Right atrium auricular region (tissue), 2 donors: ENCODE data around the gene CST8. TPM values are rescaled to one million over a fixed set of nuclear protein-coding genes. Genes with fewer than 3 reads are reported as not detected.

Experiments
- DNase-seq: peaks from one replicate; pipeline ENCODE4 v3.0.0-alpha.2; 2019; ENCODE audit warnings: low spot score
- H3K27ac ChIP-seq, 2 donors: fragments of 200-600 bp; sonication (generic); 1 replicate in 1 of 2; 2 replicates in 1 of 2; pipeline ENCODE4 v1.5.1; 2016 to 2019
- H3K27me3 ChIP-seq, 2 donors: fragments of 200-600 bp; sonication (generic); one replicate each; pipeline versions ENCODE4 v1.5.1 to v1.6.0; 2017 to 2019
- H3K36me3 ChIP-seq: fragments of 200-600 bp; sonication (generic); one replicate; pipeline ENCODE4 v1.5.1; 2016
- H3K4me1 ChIP-seq, 2 donors: fragments of 200-600 bp; sonication (generic); one replicate each; pipeline versions ENCODE4 v1.5.1 to v1.6.0; 2017 to 2019
- H3K4me3 ChIP-seq, 2 donors: fragments of 200-600 bp; sonication (generic); 1 replicate in 1 of 2; 2 replicates in 1 of 2; pipeline ENCODE4 v1.5.1; 2017 to 2019; ENCODE audit warnings: mild to moderate bottlenecking in 1 of 2, moderate library complexity in 1 of 2
- H3K9me3 ChIP-seq, 2 donors: fragments of 200-600 bp; sonication (generic); one replicate each; pipeline ENCODE4 v1.5.1; 2019
- total RNA-seq, 2 donors: library from RNA; depleted of rRNA; stranded (reverse); fragments of >200 nt; gene quantifications; one replicate each; pipeline ENCODE4 v1.1.0, GENCODE V29; 2016
- TF ChIP-seq, protein P1 (sequence below), 2 donors: fragments of 200-600 bp; sonication (generic); IDR thresholded peaks; one replicate each; pipeline ENCODE4 v1.5.1; 2019; ENCODE audit warnings: antibody characterized with exemption in 2 of 2

The CST8 gene
- total RNA-seq, 2 donors from 2014 or later, result not detected

DNA sequence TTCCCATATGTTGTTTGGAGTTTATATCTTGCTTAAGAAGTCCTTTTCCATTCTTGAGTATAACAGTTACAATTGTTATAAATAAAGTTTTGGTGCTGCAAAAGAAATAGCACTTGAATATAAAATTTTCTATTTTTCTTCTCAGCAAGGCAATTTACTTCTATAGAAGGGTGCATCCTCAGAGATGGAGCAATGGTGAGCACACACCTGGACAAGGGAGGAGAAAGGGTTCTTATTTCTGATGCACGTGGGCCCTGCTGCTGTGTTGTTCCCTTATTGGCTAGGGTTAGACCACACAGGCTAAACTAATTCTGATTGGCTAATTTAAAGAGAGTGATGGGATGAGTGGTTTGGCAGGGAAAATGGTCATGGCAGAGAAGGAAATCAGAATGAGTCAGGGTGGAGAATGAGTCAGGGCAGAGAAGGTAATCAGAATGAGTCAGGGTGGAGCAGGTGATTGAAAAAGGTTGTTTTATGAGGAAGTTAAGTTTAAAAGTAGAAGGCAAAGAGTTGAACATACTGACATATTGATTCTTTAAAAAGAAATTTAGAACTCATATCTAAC, 38.0 kb downstream of the CST8 start:
- Histone ChIP-seq H3K4me3 (no peak overlapping the region), H3K4me1 (no peaks in the 10 kb centered on the region), H3K36me3 (no peaks in the 10 kb centered on the region), H3K27me3 (no peaks in the 10 kb centered on the region), H3K9me3 (no peaks in the 10 kb centered on the region), H3K27ac (no peak overlapping the region)
- DNase-seq, result no peak
- TF ChIP-seq, protein P1, sequence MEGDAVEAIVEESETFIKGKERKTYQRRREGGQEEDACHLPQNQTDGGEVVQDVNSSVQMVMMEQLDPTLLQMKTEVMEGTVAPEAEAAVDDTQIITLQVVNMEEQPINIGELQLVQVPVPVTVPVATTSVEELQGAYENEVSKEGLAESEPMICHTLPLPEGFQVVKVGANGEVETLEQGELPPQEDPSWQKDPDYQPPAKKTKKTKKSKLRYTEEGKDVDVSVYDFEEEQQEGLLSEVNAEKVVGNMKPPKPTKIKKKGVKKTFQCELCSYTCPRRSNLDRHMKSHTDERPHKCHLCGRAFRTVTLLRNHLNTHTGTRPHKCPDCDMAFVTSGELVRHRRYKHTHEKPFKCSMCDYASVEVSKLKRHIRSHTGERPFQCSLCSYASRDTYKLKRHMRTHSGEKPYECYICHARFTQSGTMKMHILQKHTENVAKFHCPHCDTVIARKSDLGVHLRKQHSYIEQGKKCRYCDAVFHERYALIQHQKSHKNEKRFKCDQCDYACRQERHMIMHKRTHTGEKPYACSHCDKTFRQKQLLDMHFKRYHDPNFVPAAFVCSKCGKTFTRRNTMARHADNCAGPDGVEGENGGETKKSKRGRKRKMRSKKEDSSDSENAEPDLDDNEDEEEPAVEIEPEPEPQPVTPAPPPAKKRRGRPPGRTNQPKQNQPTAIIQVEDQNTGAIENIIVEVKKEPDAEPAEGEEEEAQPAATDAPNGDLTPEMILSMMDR (IDR thresholded peaks at IDR 0.05), result no peak

DNA sequence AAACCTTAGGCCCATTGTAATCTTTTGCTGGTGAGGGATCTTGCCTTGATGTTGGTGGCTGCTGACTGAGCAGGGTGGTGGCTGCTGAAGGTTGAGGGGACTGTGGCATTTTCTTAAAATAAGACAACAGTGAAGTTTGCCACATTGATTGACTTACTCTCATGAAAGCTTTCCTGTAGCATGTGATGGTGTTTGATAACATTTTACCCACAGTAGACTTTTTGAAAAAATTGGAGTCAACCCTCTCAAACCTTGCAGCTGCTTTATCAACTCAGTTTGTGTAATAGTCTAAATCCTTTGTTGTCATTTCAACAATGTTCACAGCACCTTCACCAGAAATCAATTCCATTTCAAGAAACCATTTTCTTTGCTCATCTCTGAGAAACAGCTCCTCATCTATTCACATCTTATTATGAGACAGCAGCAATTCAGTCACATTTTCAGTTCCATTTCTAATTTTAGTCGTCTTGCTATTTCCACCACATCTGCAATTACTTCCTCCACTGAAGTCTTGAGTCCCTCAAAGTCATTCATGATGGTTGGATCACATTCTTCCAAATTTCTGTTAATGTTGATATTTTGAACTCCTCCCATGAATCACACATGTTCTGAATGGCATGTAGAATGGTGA, 40.1 kb downstream of the CST8 start:
- Histone ChIP-seq H3K4me1 (no peaks in the 10 kb centered on the region), H3K36me3 (no peaks in the 10 kb centered on the region), H3K27ac (no peak overlapping the region), H3K4me3 (no peak overlapping the region), H3K9me3 (no peaks in the 10 kb centered on the region), H3K27me3 (no peaks in the 10 kb centered on the region)
- TF ChIP-seq, protein P1 (IDR thresholded peaks at IDR 0.05), result no peak
- no peak for DNase-seq

DNA sequence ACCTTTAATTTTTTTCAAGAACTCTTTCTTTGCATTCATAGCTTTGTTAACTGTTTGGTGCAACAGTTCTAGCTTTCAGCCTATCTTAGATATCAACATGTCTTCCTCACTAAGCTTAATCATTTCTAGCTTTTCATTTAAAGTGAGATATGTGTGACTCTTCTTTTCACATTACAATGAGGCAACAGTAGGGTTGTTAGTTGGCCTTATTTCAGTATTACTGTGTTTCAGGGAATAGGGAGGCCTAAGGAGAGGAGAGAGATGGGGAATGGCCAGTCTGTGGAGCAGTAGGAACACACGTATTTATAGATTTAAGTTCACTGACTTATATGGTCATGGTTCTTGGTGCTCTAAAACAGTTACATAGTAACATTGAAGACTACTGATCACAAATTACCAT, 41.6 kb downstream of the CST8 start:
- TF ChIP-seq, protein P1 (IDR thresholded peaks at IDR 0.05), result no peak
- Histone ChIP-seq H3K4me1 (no peaks in the 10 kb centered on the region), H3K36me3 (no peaks in the 10 kb centered on the region), H3K27ac (no peak overlapping the region), H3K4me3 (no peak overlapping the region), H3K9me3 (no peaks in the 10 kb centered on the region), H3K27me3 (no peaks in the 10 kb centered on the region)
- DNase-seq, result no peak

GRCh38 chr20:23533161-23533560, 42.2 kb downstream of the CST8 start:
- Histone ChIP-seq H3K27me3 (no peaks in the 10 kb centered on the region), H3K9me3 (no peaks in the 10 kb centered on the region), H3K4me1 (no peaks in the 10 kb centered on the region), H3K36me3 (no peaks in the 10 kb centered on the region), H3K27ac (no peak overlapping the region), H3K4me3 (no peak overlapping the region)
- no peak for DNase-seq
- TF ChIP-seq, protein P1 (IDR thresholded peaks at IDR 0.05), result no peak

- TF ChIP-seq, protein P1 (IDR thresholded peaks at IDR 0.05), result no peak
- no peak for DNase-seq
- no peak overlapping the region for H3K27ac ChIP-seq
- H3K27me3 ChIP-seq, result no peaks in the 10 kb centered on the region
- no peaks in the 10 kb centered on the region for H3K9me3 ChIP-seq
- no peaks in the 10 kb centered on the region for H3K4me1 ChIP-seq
- H3K36me3 ChIP-seq, result no peaks in the 10 kb centered on the region
- no peak overlapping the region for H3K4me3 ChIP-seq
These were observed 44.1 kb downstream of the CST8 start for GRCh38 chr20:23534801-23535593.
